ENCODE measurements around the gene KLHL11.

DNA sequence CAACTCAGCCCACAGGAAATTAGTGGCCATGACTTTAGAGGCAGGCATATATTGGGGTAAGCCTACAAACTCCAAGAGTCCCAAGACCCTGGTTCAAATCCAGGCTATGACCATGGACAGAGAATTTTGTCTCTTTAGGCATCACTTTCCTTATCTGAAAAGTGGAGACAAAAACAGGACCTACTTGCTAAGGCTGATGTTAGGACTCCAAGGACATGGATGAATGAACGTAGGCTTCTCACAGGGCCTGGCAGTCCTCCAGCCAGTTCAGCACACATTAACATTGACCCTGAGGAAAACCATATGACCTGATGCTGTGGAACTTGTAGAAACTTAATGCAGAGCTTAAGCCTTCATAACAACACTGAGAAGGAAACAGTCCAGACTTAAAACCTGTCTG is 51.0 kb downstream of the KLHL11 start:
- no peak for TF ChIP-seq EZH2 (IDR thresholded peaks at IDR 0.05; ENCODE audit: low read length, missing control alignments)
- no peak for TF ChIP-seq CTCF (conservative IDR thresholded peaks at IDR 0.05 in 1 of 2, IDR thresholded peaks at IDR 0.05 in 1 of 2; ENCODE audit: low read depth in 1 of 2, low read length in 2 of 2)
